GM21786 (cell line): ENCODE data around the gene PLXNC1.

ENCODE experiments used
- ATAC-seq: cut with Tn5 transposase; IDR thresholded peaks from one replicate; pipeline ENCODE4 v1.9.1; 2021; ENCODE audit not compliant: unreplicated experiment

The PLXNC1 gene

GRCh38 chr12:94202245-94203180 is 54.1 kb downstream of the PLXNC1 start:
- ATAC-seq, result no peak

GRCh38 chr12:94203181-94203546 is 54.8 kb downstream of the PLXNC1 start:
- no peak for ATAC-seq

GRCh38 chr12:94203796-94204195 is 55.4 kb downstream of the PLXNC1 start:
- ATAC-seq, result no peak

GRCh38 chr12:94204499-94205247 is 56.3 kb downstream of the PLXNC1 start:
- peak; percentile 33 for ATAC-seq

GRCh38 chr12:94205822-94206221 is 57.4 kb downstream of the PLXNC1 start:
- no peak for ATAC-seq

DNA sequence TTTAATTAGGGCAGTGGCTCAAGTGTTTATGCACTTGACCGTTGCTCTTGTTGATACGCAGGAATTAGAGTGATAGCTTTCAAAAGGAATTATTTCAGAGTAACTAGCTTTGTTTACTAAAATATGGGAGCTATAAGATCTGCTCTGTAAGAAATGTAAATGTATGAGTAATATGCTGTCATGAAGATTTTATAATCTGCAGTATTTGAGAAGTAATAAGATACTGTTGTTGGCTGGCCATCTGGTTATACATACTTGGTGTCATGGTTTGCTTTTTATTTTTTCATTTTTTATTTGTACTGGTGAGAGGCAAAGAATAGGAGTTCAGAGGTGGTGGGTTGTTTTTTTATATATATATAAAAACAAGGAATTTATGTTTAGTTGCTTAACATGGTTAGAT is 58.5 kb downstream of the PLXNC1 start:
- ATAC-seq, result no peak

GRCh38 chr12:94207467-94207848 is 59.1 kb downstream of the PLXNC1 start:
- no peak for ATAC-seq

GRCh38 chr12:94207849-94208621 is 59.7 kb downstream of the PLXNC1 start:
- ATAC-seq, result peak; percentile 76

DNA sequence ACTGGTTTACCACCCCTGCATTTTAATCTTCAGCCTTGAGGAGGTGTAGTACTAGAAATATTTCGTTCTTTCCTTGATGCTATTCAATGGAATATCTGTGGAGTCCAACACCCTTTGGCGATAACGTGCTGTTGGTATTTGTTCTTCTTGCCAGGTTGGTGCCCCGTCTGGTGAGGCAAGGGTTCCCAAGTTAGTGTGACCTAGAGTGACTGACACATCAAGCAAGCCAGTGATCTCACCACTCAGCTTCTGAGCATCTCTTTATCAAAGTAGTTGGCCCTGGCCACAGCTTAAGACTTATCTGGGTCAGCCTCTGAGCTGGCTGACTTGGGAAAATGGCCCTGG is 60.2 kb downstream of the PLXNC1 start:
- ATAC-seq, result peak; percentile 34

GRCh38 chr12:94209240-94209639 is 60.9 kb downstream of the PLXNC1 start:
- no peak for ATAC-seq

DNA sequence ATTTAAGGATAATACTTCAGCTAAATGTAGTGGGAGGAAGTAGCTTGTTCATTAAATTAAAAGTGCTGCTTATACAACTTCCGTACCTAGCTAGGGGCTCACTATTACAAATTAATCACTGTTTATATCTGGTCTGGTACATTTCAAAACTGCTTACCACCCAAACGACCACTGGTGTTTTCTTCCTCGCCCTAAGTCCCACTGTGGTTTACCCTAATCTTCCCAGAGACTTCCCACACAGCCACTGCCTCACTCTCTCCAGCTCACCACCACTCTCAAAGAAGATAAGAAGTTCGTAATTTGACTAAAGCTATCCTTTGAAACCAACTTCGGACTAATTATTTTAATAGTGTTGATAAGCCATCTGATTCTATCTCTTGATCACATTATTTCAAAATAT is 62.6 kb downstream of the PLXNC1 start:
- ATAC-seq, result no peak

DNA sequence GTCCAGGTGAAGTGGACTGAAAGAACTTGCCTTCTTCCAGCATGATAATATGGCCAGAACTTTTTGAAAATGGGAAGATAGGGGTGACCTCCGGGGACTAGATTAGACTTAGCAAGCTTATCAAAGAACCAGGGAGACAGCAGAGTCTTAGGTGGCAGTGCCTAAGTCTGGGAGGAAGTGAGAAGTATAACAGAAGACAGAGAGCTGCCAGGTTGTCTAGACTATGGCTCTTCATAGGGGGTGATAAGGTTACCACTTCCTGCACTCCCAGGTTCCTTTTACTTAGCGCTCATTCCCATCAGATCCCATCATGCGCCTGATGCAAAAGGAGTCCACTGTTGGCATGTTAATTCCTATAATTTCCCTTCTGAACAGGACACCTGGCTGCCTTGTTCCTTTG is 69.9 kb downstream of the PLXNC1 start:
- ATAC-seq, result no peak

DNA sequence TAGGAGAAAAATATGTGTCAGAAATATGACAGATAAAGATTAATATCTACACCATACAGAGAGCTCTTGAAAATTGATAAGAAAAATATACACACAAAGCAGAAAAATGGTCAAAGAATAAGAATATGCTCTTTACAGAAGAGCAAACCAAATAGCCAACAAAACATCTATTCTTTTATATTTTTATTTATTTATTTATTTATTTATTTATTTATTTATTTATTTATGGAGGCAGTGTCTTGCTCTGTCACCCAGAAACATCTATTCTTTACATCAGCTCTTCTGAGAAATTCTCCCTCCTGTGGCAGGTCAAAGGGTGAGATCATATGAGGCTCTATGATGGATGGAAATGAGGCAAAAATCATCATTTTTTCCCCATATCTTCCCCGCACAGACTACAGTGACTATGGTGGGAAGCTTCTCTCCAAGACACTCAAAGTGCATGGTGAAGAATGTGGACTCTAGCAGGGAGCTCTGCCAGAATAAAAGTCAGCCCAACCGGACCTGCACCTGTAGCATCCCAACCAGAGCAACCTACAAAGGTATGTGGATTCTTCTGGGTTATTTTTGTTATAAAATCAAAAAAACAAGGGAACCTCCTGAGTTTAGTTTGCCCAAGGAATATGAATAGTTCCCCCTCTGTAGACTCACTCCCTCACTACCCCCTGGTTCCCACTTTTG is 71.4 kb downstream of the PLXNC1 start:
- no peak for ATAC-seq

GRCh38 chr12:94220804-94221203 is 72.4 kb downstream of the PLXNC1 start:
- ATAC-seq, result no peak

DNA sequence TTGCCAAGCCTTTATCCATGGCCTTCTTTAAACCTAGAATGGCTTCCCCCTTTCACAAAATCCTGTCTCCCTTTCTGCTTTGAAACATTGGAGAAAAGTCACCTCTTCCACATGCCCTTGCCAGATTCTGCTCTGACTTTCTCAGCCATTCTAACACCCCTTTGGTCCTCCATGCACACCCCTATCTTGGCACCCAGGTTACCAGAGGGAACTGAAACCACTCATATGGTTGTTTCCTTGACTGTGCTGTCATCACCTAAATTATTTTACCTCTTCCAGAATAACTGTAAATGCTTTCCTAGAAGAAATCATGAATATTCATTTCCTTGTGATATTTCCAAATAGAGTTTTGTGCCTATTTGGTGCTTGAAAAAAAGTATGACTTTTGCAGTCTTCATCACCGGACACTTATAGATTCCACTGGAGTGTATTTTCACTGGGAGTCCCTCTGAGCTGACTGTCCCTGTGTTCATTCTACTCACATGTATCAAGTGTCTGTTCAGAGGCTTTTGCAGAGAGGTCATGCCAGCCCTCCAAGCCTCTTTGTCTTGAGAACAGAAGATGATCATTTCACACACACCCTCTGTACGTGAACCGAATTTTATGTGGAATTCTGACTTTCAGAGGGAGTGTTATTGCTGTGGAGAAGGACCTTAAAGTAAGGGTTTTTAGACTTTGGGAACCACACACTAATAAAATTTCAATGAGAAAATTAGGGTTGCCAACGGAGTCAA is 74.1 kb downstream of the PLXNC1 start:
- peak; percentile 70 for ATAC-seq

DNA sequence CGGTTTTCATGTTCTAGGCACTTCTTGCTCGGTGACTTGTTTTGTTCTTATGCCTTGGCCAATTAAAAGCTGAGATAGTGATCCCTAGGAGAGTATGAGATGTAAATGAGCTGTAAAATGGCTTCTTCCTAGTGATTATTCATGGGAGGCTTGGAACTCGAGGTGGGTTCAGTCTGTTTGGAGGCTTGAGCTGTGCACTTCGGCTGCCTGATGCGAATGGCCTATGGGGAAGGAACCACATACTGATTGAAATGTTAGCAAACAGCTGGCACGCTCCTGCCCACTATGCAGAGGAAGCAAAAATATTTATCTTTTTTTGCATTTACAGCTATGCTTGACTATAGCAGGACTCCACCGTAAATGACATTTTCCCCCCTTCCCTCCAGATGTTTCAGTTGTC is 75.5 kb downstream of the PLXNC1 start:
- no peak for ATAC-seq

DNA sequence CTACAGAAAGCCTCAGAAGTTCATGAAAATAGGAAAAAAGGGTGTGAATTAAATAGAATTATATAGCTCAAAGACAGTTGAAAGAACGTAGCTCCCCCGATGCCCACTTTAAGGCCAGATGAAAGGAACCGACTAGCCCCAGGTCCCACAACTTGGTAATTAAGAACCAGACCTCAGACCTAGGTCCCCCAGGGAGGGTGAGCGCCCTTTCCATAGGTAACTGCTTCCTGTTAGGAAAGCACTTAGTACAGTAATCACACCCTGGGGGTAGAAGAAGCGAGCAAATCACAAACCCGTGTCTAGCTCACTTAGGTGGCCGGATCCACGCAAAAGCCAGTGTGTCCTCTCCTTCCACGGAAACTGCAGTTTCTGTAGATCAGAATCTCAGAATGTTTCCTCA is 77.1 kb downstream of the PLXNC1 start:
- ATAC-seq, result no peak

DNA sequence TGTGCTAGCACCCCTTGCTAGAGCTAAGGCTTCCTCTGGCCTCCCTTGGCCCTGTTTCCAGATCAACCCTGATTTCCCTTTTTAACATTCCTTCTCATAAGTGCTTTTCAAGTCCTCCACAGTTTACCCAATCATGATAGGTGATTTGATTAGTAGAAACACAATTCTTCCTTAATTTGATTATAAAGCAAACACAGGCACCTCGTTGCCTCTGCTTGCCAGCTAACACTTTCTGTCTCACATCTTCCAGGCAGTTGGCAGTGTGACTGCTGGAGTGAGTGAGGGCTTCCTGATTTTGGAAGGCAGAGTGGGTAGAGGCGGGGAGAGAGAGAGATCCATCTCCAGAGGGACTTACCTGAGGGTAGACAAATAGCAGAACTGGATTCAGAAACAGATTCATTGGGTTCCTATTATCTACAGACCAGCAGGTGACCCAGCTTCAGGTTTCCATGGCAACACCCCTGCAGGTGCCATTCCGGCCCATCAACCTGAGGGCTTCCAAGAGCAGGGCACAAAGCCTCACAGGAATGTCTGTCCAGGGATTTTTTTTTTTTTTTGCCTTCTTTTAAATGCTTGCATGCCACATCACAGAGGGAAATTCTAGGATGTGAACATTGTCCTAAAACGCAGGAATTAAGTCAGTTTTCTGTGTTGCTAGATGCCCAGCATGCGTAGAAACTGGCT is 77.7 kb downstream of the PLXNC1 start:
- ATAC-seq, result no peak

DNA sequence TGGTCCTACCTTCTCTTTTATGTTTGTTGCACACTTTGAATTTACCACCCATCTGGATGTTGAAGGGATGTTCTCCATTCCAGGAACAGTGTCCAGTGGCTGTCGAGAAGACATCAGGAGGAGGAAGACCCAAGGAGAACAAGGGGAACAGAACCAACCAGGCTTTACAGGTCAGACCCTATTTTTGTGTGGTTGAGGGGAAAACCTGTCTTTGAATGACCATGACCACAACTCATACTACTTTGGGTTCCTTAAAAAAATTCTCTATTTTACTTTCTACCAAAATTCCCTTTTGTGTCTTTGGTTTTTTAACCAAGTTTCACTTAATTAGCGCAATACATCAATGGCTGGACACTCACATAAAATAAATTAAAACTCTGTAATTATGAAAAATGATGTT is 78.7 kb downstream of the PLXNC1 start:
- no peak for ATAC-seq

GRCh38 chr12:94228488-94228907 is 80.1 kb downstream of the PLXNC1 start:
- peak; percentile 42 for ATAC-seq
